OCI-LY3 (cell line): ENCODE measurements around the gene B3GAT3.

Experiments used
- EZH2phosphoT487 ChIP-seq: fragments of 200-600 bp; shearing (Covaris generic); IDR thresholded peaks from 2 replicates; pipeline ENCODE4 v1.6.1; 2018; ENCODE audit warnings: antibody characterized with exemption, mixed run types, low read depth
- TF ChIP-seq, protein P1 (sequence below): fragments of 200-600, 300-600 bp; sonication (generic); IDR thresholded peaks from 2 replicates; pipeline ENCODE4 v1.5.1; 2014; ENCODE audit warnings: antibody characterized with exemption, low read length, low read depth

DNA sequence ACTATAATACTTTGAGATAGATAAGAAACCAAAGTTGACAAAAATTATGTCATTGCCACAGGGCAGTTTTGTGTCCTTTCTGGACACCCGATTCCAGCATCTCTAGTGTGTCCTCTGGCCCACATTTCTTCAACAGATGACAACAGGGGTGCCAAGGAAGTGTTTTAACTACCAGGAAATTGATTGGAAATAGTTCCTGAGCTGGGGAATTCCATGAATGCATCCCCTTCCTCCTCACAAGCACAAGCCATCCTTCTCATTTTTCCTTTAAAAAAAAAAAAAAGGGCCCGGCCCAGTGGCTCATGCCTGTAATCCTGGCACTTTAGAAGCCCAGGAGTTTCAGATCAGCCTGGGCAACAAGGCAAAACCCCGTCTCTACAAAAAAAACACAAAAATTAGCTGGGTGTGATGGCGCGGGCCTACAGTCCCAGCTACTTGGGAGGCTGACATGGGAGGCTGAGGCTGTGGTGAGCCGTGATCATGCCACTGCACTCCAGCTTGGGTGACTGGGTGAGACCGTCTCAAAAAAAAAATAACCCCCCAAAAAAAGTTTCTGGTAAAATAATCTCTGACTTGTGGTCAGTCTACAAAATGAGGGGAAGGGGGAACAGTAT, 797 bp upstream of the B3GAT3 start:
- TF ChIP-seq, protein P1, sequence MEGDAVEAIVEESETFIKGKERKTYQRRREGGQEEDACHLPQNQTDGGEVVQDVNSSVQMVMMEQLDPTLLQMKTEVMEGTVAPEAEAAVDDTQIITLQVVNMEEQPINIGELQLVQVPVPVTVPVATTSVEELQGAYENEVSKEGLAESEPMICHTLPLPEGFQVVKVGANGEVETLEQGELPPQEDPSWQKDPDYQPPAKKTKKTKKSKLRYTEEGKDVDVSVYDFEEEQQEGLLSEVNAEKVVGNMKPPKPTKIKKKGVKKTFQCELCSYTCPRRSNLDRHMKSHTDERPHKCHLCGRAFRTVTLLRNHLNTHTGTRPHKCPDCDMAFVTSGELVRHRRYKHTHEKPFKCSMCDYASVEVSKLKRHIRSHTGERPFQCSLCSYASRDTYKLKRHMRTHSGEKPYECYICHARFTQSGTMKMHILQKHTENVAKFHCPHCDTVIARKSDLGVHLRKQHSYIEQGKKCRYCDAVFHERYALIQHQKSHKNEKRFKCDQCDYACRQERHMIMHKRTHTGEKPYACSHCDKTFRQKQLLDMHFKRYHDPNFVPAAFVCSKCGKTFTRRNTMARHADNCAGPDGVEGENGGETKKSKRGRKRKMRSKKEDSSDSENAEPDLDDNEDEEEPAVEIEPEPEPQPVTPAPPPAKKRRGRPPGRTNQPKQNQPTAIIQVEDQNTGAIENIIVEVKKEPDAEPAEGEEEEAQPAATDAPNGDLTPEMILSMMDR, result no peak
- TF ChIP-seq EZH2phosphoT487, result no peak
